Neuronal stem cell (in vitro differentiated cells): Measurements from ENCODE around the gene FAR1.

Source experiments
- DNase-seq: peaks from one replicate; pipeline ENCODE4 v3.0.0-alpha.2; 2013; ENCODE audit warnings: low spot score
- H2AFZ ChIP-seq: one replicate; pipeline ENCODE4 v1.6.1; 2013; ENCODE audit warnings: mild to moderate bottlenecking, low read length, inconsistent platforms
- H2AK5ac ChIP-seq: 2 replicates; pipeline ENCODE4 v1.6.1; 2013; ENCODE audit warnings: low read depth, mild to moderate bottlenecking, inconsistent platforms, low read length, moderate library complexity, mixed read lengths
- H2BK120ac ChIP-seq: 2 replicates; pipeline ENCODE4 v1.6.1; 2013; ENCODE audit warnings: low read depth, mild to moderate bottlenecking, inconsistent platforms, low read length, moderate library complexity, mixed read lengths
- H2BK12ac ChIP-seq: one replicate; pipeline ENCODE4 v1.6.1; 2013; ENCODE audit warnings: low read length, inconsistent platforms
- H2BK15ac ChIP-seq: 2 replicates; pipeline ENCODE4 v1.6.1; 2013; ENCODE audit warnings: mild to moderate bottlenecking, low read length, inconsistent platforms, mixed read lengths
- H2BK5ac ChIP-seq: one replicate; pipeline ENCODE4 v1.6.1; 2013; ENCODE audit warnings: inconsistent platforms, mild to moderate bottlenecking, low read length, moderate library complexity
- H3K14ac ChIP-seq: one replicate; pipeline ENCODE4 v1.6.1; 2013; ENCODE audit warnings: low read length, inconsistent platforms
- H3K18ac ChIP-seq: 2 replicates; pipeline ENCODE4 v1.6.1; 2013; ENCODE audit warnings: low read length, inconsistent platforms
- H3K23ac ChIP-seq: 2 replicates; pipeline ENCODE4 v1.6.1; 2013; ENCODE audit warnings: low read depth, mild to moderate bottlenecking, mixed read lengths, low read length, inconsistent platforms; ENCODE audit not compliant: poor library complexity
- H3K27ac ChIP-seq: replicated peaks from 3 replicates; pipeline ENCODE4 v1.5.1; 2013; ENCODE audit warnings: low read length, inconsistent platforms
- H3K27me3 ChIP-seq, 3 experiments: 2 replicates each; pipeline ENCODE4 v1.6.1; 2013; ENCODE audit warnings: low read length in 3 of 3, mild to moderate bottlenecking in 2 of 3, inconsistent platforms in 1 of 3, low read depth in 1 of 3, mixed read lengths in 1 of 3, moderate library complexity in 1 of 3; ENCODE audit not compliant: control insufficient read depth in 3 of 3, insufficient read depth in 3 of 3
- H3K36me3 ChIP-seq, 2 donors: replicated peaks in 1 of 2; 2 replicates each; pipeline ENCODE4 v1.6.1; 2013; ENCODE audit warnings: low read length in 2 of 2; ENCODE audit not compliant: control insufficient read depth in 2 of 2, insufficient read depth in 2 of 2
- H3K4ac ChIP-seq: 2 replicates; pipeline ENCODE4 v1.6.1; 2013; ENCODE audit warnings: inconsistent platforms, mild to moderate bottlenecking, low read length, moderate library complexity
- H3K4me1 ChIP-seq, 2 donors: 1 replicate in 1 of 2; 2 replicates in 1 of 2; pipeline ENCODE4 v1.6.1; 2013; ENCODE audit warnings: low read length in 2 of 2, low read depth in 1 of 2; ENCODE audit not compliant: control insufficient read depth in 2 of 2, insufficient read depth in 1 of 2
- H3K4me2 ChIP-seq: one replicate; pipeline ENCODE4 v1.6.1; 2013; ENCODE audit warnings: mild to moderate bottlenecking, low read length, inconsistent platforms; ENCODE audit not compliant: insufficient read depth, poor library complexity, severe bottlenecking
- H3K4me3 ChIP-seq, 2 donors: 2 replicates each; pipeline ENCODE4 v1.5.1; 2013; ENCODE audit warnings: low read length in 2 of 2, mild to moderate bottlenecking in 2 of 2, inconsistent platforms in 1 of 2, moderate library complexity in 1 of 2
- H3K79me1 ChIP-seq: one replicate; pipeline ENCODE4 v1.6.1; 2013; ENCODE audit warnings: low read depth, mild to moderate bottlenecking, inconsistent platforms, low read length, moderate library complexity
- H3K9ac ChIP-seq: one replicate; pipeline ENCODE4 v1.6.1; 2013; ENCODE audit warnings: mild to moderate bottlenecking, low read depth, low read length, inconsistent platforms; ENCODE audit not compliant: poor library complexity
- H3K9me3 ChIP-seq, 2 donors: replicated peaks in 1 of 2; 2 replicates each; pipeline versions ENCODE3 to v1.6.1; 2013; ENCODE audit warnings: low read length in 2 of 2, mild to moderate bottlenecking in 2 of 2, inconsistent platforms in 1 of 2, low read depth in 1 of 2, mixed read lengths in 1 of 2, moderate library complexity in 1 of 2; ENCODE audit not compliant: control insufficient read depth in 2 of 2, insufficient read depth in 1 of 2
- H4K8ac ChIP-seq: one replicate; pipeline ENCODE4 v1.6.1; 2013; ENCODE audit warnings: low read depth, mild to moderate bottlenecking, inconsistent platforms, low read length, moderate library complexity
- H4K91ac ChIP-seq: one replicate; pipeline ENCODE4 v1.6.1; 2013; ENCODE audit warnings: low read length, low read depth, mild to moderate bottlenecking, inconsistent platforms; ENCODE audit not compliant: poor library complexity
- WGBS, 2 donors: extraction: QIAGEN DNeasy Blood & Tissue Kit; methylation state at CpG; one replicate each; pipeline ENCODE4 v1.1.7; 2013; ENCODE audit warnings: missing lambda C conversion rate in 2 of 2, mixed read lengths in 1 of 2; ENCODE audit not compliant: insufficient read length in 2 of 2, insufficient replicate concordance in 1 of 2; ENCODE audit errors: extremely low coverage in 2 of 2; 5-methylcytosine and 5-hydroxymethylcytosine counted together

The FAR1 gene

GRCh38 chr11:13691286-13691899, 22.9 kb downstream of the FAR1 start:
- Histone ChIP-seq H2BK120ac (no peak overlapping the region), H3K27me3 (no peaks in the 10 kb centered on the region), H2BK15ac (no peak overlapping the region), H2AK5ac (no peak overlapping the region), H4K91ac (no peak overlapping the region), H3K23ac (no peak overlapping the region), H4K8ac (no peak overlapping the region), H2BK12ac (no peak overlapping the region), H3K4me3 (no peak overlapping the region), H3K9me3 (peaks cover 0 to 4% of the 10 kb centered on the region in 2 donors), H3K27ac (no peak overlapping the region), H3K36me3 (peaks cover 3 to 25% of the 10 kb centered on the region in 2 donors), H2BK5ac (no peak overlapping the region), H3K79me1 (no peaks in the 10 kb centered on the region), H3K4me1 (peaks cover 0 to 2% of the 10 kb centered on the region in 2 donors), H2AFZ (no peak overlapping the region), H3K14ac (no peak overlapping the region), H3K9ac (no peak overlapping the region), H3K4me2 (no peak overlapping the region), H3K4ac (no peak overlapping the region), H3K18ac (no peak overlapping the region)
- DNase-seq, result no peak
- no CpG with 5 or more reads among the region's 3 CpGs for WGBS, 2 donors

GRCh38 chr11:13692172-13692571, 23.7 kb downstream of the FAR1 start:
- Histone ChIP-seq H4K91ac (no peak overlapping the region), H3K79me1 (no peaks in the 10 kb centered on the region), H3K23ac (no peak overlapping the region), H2BK15ac (no peak overlapping the region), H2AK5ac (no peak overlapping the region), H4K8ac (no peak overlapping the region), H3K4me1 (peaks cover 0 to 2% of the 10 kb centered on the region in 2 donors), H3K4ac (no peak overlapping the region), H3K14ac (no peak overlapping the region), H2BK120ac (no peak overlapping the region), H2BK5ac (no peak overlapping the region), H3K18ac (no peak overlapping the region), H3K27me3 (no peaks in the 10 kb centered on the region), H3K36me3 (peaks cover 6 to 31% of the 10 kb centered on the region in 2 donors), H3K4me2 (no peak overlapping the region), H3K27ac (no peak overlapping the region), H3K9ac (no peak overlapping the region), H3K4me3 (no peak overlapping the region), H3K9me3 (peaks cover 0 to 4% of the 10 kb centered on the region in 2 donors), H2BK12ac (no peak overlapping the region), H2AFZ (no peak overlapping the region)
- WGBS, 2 donors, result no CpG with 5 or more reads among the region's 3 CpGs
- no peak for DNase-seq

- no peak overlapping the region for H2BK120ac ChIP-seq
- H4K8ac ChIP-seq, result no peak overlapping the region
- H3K4me2 ChIP-seq, result no peak overlapping the region
- H3K23ac ChIP-seq, result no peak overlapping the region
- peaks cover 0 to 4% of the 10 kb centered on the region in 2 donors for H3K9me3 ChIP-seq
- no CpG with 5 or more reads among the region's 4 CpGs for WGBS, 2 donors
- H3K14ac ChIP-seq, result no peak overlapping the region
- no peak overlapping the region for H3K4ac ChIP-seq
- no peak overlapping the region for H2BK5ac ChIP-seq
- H3K4me1 ChIP-seq, result peaks cover 0 to 2% of the 10 kb centered on the region in 2 donors
- H2BK15ac ChIP-seq, result no peak overlapping the region
- H4K91ac ChIP-seq, result no peak overlapping the region
- no peak overlapping the region for H2AFZ ChIP-seq
- no peak overlapping the region for H2AK5ac ChIP-seq
- H3K4me3 ChIP-seq, result no peak overlapping the region
- peaks cover 4 to 47% of the 10 kb centered on the region in 2 donors for H3K36me3 ChIP-seq
- H3K27me3 ChIP-seq, result no peaks in the 10 kb centered on the region
- H3K18ac ChIP-seq, result no peak overlapping the region
- no peaks in the 10 kb centered on the region for H3K79me1 ChIP-seq
- H2BK12ac ChIP-seq, result no peak overlapping the region
- no peak overlapping the region for H3K9ac ChIP-seq
- no peak for DNase-seq
- no peak overlapping the region for H3K27ac ChIP-seq
Measured at GRCh38 chr11:13694115-13694514, 25.6 kb downstream of the FAR1 start.

GRCh38 chr11:13695886-13696285, 27.4 kb downstream of the FAR1 start:
- H4K8ac ChIP-seq, result no peak overlapping the region
- DNase-seq, result no peak
- H3K23ac ChIP-seq, result no peak overlapping the region
- peaks cover 0 to 2% of the 10 kb centered on the region in 2 donors for H3K4me1 ChIP-seq
- no peak overlapping the region for H3K4me2 ChIP-seq
- no peak overlapping the region for H3K4ac ChIP-seq
- peaks cover 0 to 4% of the 10 kb centered on the region in 2 donors for H3K9me3 ChIP-seq
- H3K79me1 ChIP-seq, result no peaks in the 10 kb centered on the region
- H3K14ac ChIP-seq, result no peak overlapping the region
- H4K91ac ChIP-seq, result no peak overlapping the region
- H2BK15ac ChIP-seq, result no peak overlapping the region
- H2BK5ac ChIP-seq, result no peak overlapping the region
- H3K4me3 ChIP-seq, result no peak overlapping the region
- H2AK5ac ChIP-seq, result no peak overlapping the region
- H2BK120ac ChIP-seq, result no peak overlapping the region
- H2AFZ ChIP-seq, result no peak overlapping the region
- H3K27ac ChIP-seq, result no peak overlapping the region
- no peak overlapping the region for H3K9ac ChIP-seq
- no peak overlapping the region for H3K18ac ChIP-seq
- no peaks in the 10 kb centered on the region for H3K27me3 ChIP-seq
- H3K36me3 ChIP-seq, result peaks cover 4 to 58% of the 10 kb centered on the region in 2 donors
- no peak overlapping the region for H2BK12ac ChIP-seq
